ENCODE data around the gene LAGE3.
A peak's percentile ranks its signal among the peaks of the same experiment; 100 is the strongest.

The LAGE3 gene

DNA sequence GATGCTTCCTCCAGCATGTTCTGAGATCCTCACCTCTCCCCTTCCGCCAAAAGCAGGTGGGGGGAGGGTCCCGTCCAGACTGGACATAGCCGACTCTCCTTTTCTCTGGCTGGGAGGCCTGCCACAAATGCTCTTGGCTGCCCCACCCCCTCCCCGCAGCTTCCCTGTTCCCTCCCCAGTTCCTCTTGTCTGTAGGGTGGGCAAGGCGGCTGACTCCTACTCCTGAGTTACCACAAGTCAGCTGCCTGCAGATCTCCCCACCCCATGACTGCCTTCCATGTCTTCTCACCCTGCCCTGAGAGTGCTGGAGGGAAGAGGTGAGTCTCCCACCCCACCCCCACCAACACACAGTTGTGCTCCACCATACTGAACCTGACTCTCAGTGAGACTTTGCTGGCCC lies 47.7 kb downstream of the LAGE3 start:
- Histone ChIP-seq H3K27me3 (ENCODE audit: insufficient read depth, low read depth, severe bottlenecking) (peaks cover 10% of the 10 kb centered on the region), H3K36me3 (peaks cover 50% of the 10 kb centered on the region), H3K27ac (no peak overlapping the region), H3K9me3 (ENCODE audit: severe bottlenecking) (peaks cover 4% of the 10 kb centered on the region), H3K4me3 (ENCODE audit: low read depth, low read length) (no peak overlapping the region)
- TF ChIP-seq, protein P1, sequence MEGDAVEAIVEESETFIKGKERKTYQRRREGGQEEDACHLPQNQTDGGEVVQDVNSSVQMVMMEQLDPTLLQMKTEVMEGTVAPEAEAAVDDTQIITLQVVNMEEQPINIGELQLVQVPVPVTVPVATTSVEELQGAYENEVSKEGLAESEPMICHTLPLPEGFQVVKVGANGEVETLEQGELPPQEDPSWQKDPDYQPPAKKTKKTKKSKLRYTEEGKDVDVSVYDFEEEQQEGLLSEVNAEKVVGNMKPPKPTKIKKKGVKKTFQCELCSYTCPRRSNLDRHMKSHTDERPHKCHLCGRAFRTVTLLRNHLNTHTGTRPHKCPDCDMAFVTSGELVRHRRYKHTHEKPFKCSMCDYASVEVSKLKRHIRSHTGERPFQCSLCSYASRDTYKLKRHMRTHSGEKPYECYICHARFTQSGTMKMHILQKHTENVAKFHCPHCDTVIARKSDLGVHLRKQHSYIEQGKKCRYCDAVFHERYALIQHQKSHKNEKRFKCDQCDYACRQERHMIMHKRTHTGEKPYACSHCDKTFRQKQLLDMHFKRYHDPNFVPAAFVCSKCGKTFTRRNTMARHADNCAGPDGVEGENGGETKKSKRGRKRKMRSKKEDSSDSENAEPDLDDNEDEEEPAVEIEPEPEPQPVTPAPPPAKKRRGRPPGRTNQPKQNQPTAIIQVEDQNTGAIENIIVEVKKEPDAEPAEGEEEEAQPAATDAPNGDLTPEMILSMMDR (IDR thresholded peaks at IDR 0.05; ENCODE audit: low read depth, low read length): no peak
- no peak for DNase-seq

- Histone ChIP-seq H3K36me3 (peaks cover 46% of the 10 kb centered on the region), H3K9me3 (ENCODE audit: severe bottlenecking) (peaks cover 4% of the 10 kb centered on the region), H3K27ac (no peak overlapping the region), H3K4me3 (ENCODE audit: low read depth, low read length) (no peak overlapping the region), H3K27me3 (ENCODE audit: insufficient read depth, low read depth, severe bottlenecking) (peaks cover 10% of the 10 kb centered on the region)
- TF ChIP-seq, protein P1 (IDR thresholded peaks at IDR 0.05; ENCODE audit: low read depth, low read length): no peak
- DNase-seq: no peak
Measured at GRCh38 chrX:154430916-154431315, 48.2 kb downstream of the LAGE3 start.

- Histone ChIP-seq H3K4me3 (ENCODE audit: low read depth, low read length) (no peak overlapping the region), H3K9me3 (ENCODE audit: severe bottlenecking) (peaks cover 4% of the 10 kb centered on the region), H3K27me3 (ENCODE audit: insufficient read depth, low read depth, severe bottlenecking) (peaks cover 10% of the 10 kb centered on the region), H3K36me3 (peaks cover 42% of the 10 kb centered on the region), H3K27ac (no peak overlapping the region)
- DNase-seq: no peak
- TF ChIP-seq, protein P1 (IDR thresholded peaks at IDR 0.05; ENCODE audit: low read depth, low read length): no peak
Measured at GRCh38 chrX:154430479-154430878, 48.6 kb downstream of the LAGE3 start.

- Histone ChIP-seq H3K27ac (no peak overlapping the region), H3K27me3 (ENCODE audit: insufficient read depth, low read depth, severe bottlenecking) (peaks cover 10% of the 10 kb centered on the region), H3K4me3 (ENCODE audit: low read depth, low read length) (no peak overlapping the region), H3K9me3 (ENCODE audit: severe bottlenecking) (peaks cover 4% of the 10 kb centered on the region), H3K36me3 (peaks cover 34% of the 10 kb centered on the region)
- TF ChIP-seq, protein P1 (IDR thresholded peaks at IDR 0.05; ENCODE audit: low read depth, low read length): no peak
- no peak for DNase-seq
Measured at GRCh38 chrX:154429711-154430110, 49.4 kb downstream of the LAGE3 start.

DNA sequence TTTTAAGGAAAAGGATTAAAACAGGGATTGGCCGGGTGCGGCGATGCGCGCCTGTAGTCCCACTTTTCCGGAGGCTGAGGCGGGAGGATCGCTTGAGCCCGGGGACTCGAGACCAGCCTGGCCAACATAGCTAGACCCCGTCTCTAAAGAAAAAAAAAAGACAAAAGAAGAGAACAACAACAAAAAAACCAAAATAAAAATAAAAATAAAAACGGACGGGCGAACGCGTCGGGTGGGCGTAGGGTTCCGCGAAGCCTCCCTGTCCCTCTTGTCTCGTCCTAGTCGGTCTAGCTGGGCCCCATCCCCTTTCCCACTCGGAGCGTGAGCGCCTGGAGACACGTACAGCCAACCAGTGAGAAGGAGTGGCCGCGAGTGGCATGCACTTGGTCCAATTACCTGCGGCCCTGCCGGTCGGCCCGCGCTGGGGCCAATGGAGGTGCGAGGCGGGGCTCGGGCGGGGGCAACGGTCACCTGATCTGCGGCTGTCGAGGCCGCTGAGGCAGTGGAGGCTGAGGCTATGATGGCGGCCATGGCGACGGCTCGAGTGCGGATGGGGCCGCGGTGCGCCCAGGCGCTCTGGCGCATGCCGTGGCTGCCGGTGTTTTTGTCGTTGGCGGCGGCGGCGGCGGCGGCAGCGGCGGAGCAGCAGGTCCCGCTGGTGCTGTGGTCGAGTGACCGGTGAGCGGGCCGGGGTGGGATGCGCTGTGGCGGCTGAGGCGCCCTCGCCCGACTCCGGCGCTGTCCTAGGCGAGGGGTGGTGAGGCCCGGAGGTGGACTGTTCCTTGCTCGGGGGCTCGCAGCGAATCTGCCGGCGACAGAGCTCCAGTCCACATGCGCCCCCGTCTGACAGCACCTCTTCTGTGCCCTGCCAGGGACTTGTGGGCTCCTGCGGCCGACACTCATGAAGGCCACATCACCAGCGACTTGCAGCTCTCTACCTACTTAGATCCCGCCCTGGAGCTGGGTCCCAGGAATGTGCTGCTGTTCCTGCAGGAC lies 50.6 kb downstream of the LAGE3 start, which contains the start of gene ATP6AP1:
TSS of gene ATP6AP1 (plus strand) at position 502 of the 996 bp plus-strand sequence. CDS start at position 518, 16 bp downstream.
- TF ChIP-seq, protein P1 (IDR thresholded peaks at IDR 0.05; ENCODE audit: low read depth, low read length): peak; percentile 57
- Histone ChIP-seq H3K9me3 (ENCODE audit: severe bottlenecking) (peaks cover 4% of the 10 kb centered on the region), H3K27me3 (ENCODE audit: insufficient read depth, low read depth, severe bottlenecking) (peaks cover 6% of the 10 kb centered on the region), H3K27ac (peak within 1 kb of the TSS; percentile 76), H3K36me3 (peaks cover 23% of the 10 kb centered on the region), H3K4me3 (ENCODE audit: low read depth, low read length) (peak within 1 kb of the TSS; percentile 55)
- DNase-seq: peak; percentile 97

All from WERI-Rb-1 (cell line).